ENCODE data around the gene PIN1.
"Not testable (repeated sequence)": the region's sequence is repeated elsewhere in the genome, so short reads cannot be mapped to it uniquely, and the experiment has no call there.

The PIN1 gene

GRCh38 chr19:9834726-9835506, at the start of gene PIN1:
Gene PIN1 (plus strand): TSS chr19:9835318. CDS start chr19:9835345, 27 bp downstream.
- H3K4me3 ChIP-seq (ENCODE audit: control insufficient read depth, low read depth, low read length): peak within 1 kb of the TSS; percentile 98
- TF ChIP-seq CTCF (IDR thresholded peaks at IDR 0.05; ENCODE audit: control insufficient read depth, insufficient read depth, low read depth, low read length, missing control alignments): peak; percentile 28
- DNase-seq (ENCODE audit: low read depth): peak; percentile 93

- peak; percentile 67 for DNase-seq (ENCODE audit: low read depth)
- TF ChIP-seq CTCF (IDR thresholded peaks at IDR 0.05; ENCODE audit: control insufficient read depth, insufficient read depth, low read depth, low read length, missing control alignments): no peak
- peak overlapping the region; percentile 90 for H3K4me3 ChIP-seq (ENCODE audit: control insufficient read depth, low read depth, low read length)
Observed at GRCh38 chr19:9785367-9786331, 49.5 kb upstream of the PIN1 start.

DNA sequence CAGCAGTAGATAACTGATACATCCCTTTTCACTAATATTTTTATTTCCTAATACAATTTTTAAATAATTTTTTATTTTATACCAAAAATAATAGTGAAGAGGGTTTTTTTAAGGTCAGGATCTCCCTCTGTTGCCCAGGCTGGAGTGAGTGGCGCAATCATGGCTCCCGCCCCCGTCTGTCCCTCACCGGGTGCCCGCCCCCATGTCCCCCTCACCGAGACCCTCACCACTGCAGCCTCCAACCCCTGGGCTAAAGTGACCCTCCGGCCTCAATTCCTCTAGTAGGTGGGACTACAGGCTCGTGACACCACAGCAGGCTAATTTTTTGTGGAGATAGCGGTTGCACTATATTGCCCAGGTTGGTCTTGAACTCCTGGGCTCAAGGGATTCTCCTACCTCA, 48.8 kb upstream of the PIN1 start:
- no peak for TF ChIP-seq CTCF (IDR thresholded peaks at IDR 0.05; ENCODE audit: control insufficient read depth, insufficient read depth, low read depth, low read length, missing control alignments)
- DNase-seq (ENCODE audit: low read depth): no peak
- H3K4me3 ChIP-seq (ENCODE audit: control insufficient read depth, low read depth, low read length): peak overlapping the region; percentile 90

- DNase-seq (ENCODE audit: low read depth): no peak
- no peak overlapping the region for H3K4me3 ChIP-seq (ENCODE audit: control insufficient read depth, low read depth, low read length)
- no peak for TF ChIP-seq CTCF (IDR thresholded peaks at IDR 0.05; ENCODE audit: control insufficient read depth, insufficient read depth, low read depth, low read length, missing control alignments)
Observed at GRCh38 chr19:9786819-9787218, 48.3 kb upstream of the PIN1 start.

- DNase-seq (ENCODE audit: low read depth); H3K4me3 ChIP-seq (ENCODE audit: control insufficient read depth, low read depth, low read length): not testable (repeated sequence)
Observed at GRCh38 chr19:9788604-9789003, 46.5 kb upstream of the PIN1 start.

DNA sequence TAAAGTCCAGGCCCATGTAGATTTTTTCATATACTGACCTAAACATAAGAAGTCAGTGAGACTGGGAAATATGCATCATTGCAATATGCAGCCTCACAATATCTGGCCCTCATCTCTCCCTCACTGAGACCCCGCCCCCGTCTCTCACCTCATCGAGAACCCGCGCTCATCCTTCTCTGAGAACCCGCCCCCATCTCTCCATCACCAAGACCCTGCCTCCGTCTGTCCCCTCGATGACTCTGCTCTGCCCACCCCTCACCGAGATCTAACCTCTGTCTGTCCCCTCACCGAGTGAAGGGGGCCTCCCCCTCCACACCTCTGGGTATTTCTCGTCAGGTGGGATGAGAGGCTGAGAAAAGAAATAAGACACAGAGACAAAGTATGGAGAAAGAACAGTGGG, 46.1 kb upstream of the PIN1 start:
- H3K4me3 ChIP-seq (ENCODE audit: control insufficient read depth, low read depth, low read length): no peak overlapping the region
- DNase-seq (ENCODE audit: low read depth): no peak
- no peak for TF ChIP-seq CTCF (IDR thresholded peaks at IDR 0.05; ENCODE audit: control insufficient read depth, insufficient read depth, low read depth, low read length, missing control alignments)

DNA sequence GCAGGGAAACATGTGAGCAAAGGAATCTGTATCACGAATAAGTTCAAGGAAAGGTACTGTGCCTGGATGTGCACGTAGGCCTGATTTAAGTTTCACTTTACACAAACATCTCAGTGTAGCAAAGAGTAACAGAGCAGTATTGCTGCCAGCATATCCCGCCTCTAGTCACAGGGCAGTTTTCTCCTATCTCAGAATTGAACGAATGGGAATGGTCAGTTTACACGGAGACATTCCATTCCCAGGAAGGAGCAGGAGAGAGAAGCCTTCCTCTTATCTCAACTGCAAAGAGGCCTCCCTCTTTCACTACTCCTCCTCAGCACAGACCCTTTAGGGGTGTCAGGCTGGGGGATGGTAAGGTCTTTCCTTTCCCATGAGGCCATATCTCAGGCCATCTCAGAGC, 45.5 kb upstream of the PIN1 start:
- DNase-seq (ENCODE audit: low read depth); H3K4me3 ChIP-seq (ENCODE audit: control insufficient read depth, low read depth, low read length): not testable (repeated sequence)

- not testable (repeated sequence) for H3K4me3 ChIP-seq (ENCODE audit: control insufficient read depth, low read depth, low read length); DNase-seq (ENCODE audit: low read depth)
Observed at GRCh38 chr19:9791073-9791367, 44.1 kb upstream of the PIN1 start.
